ENCODE measurements around the gene SRSF7. TPM values are rescaled to one million over a fixed set of nuclear protein-coding genes. Genes with fewer than 3 reads are reported as not detected.
A peak's percentile ranks its signal among the peaks of the same experiment; 100 is the strongest.
"Not testable (repeated sequence)": the region's sequence is repeated elsewhere in the genome, so short reads cannot be mapped to it uniquely, and the experiment has no call there.

The SRSF7 gene
- total RNA-seq, 4 donors from 2014 or later: 80.8 to 121 (median 117) TPM

- WGBS, 2 donors: 59 to 61% methylated on average over 11 of the region's 11 CpGs
Measured at GRCh38 chr2:38740851-38741731, 10.1 kb downstream of the SRSF7 start.

GRCh38 chr2:38739524-38739923 lies 11.6 kb downstream of the SRSF7 start:
- TF ChIP-seq CTCF (IDR thresholded peaks at IDR 0.05): no peak
- no peak for TF ChIP-seq POLR2A (IDR thresholded peaks at IDR 0.05)
- Histone ChIP-seq H3K27ac (no peak overlapping the region), H3K27me3 (no peaks in the 10 kb centered on the region), H3K9me3 (no peaks in the 10 kb centered on the region), H3K36me3 (peaks cover 15 to 16% of the 10 kb centered on the region in 2 donors), H3K4me3 (replicated peaks in 1 of 3) (no peak overlapping the region), H3K4me1 (peaks cover 0 to 24% of the 10 kb centered on the region in 2 donors)
- no peak for DNase-seq
- intact Hi-C loops (cut with DNase I): loop anchor here (10.0 kb wide), 1 partner anchor 415 kb away; no protein-coding TSS in a partner anchor
- WGBS, 2 donors: 95 to 100% methylated on average over 2 of the region's 2 CpGs

More at GRCh38 chr2:38740851-38741731, 10.1 kb downstream of the SRSF7 start:
- intact Hi-C loops (cut with DNase I): loop anchor here (5.0 kb wide), 1 partner anchor 159 kb away; no protein-coding TSS in a partner anchor
- TF ChIP-seq POLR2A (IDR thresholded peaks at IDR 0.05) (no peak), CTCF (IDR thresholded peaks at IDR 0.05) (peak in 5 of 6 experiments; percentile 38 to 75 (median 65))
- Histone ChIP-seq H3K4me1 (peaks cover 0 to 10% of the 10 kb centered on the region in 2 donors), H3K27ac (no peak overlapping the region), H3K27me3 (no peaks in the 10 kb centered on the region), H3K4me3 (replicated peaks in 1 of 3) (no peak overlapping the region), H3K36me3 (peaks cover 31% of the 10 kb centered on the region in 2 donors), H3K9me3 (no peaks in the 10 kb centered on the region)
- DNase-seq: peak; percentile 21 to 47

GRCh38 chr2:38737925-38738324 lies 13.2 kb downstream of the SRSF7 start:
- 84 to 93% methylated on average over 3 of the region's 3 CpGs for WGBS, 2 donors
- DNase-seq: no peak
- H3K27ac ChIP-seq: peak overlapping the region; percentile 11 to 54 (median 34)
- H3K4me1 ChIP-seq: peaks cover 0 to 20% of the 10 kb centered on the region in 2 donors
- H3K36me3 ChIP-seq: peaks cover 0 to 7% of the 10 kb centered on the region in 2 donors
- TF ChIP-seq CTCF (IDR thresholded peaks at IDR 0.05): no peak
- no peak for TF ChIP-seq POLR2A (IDR thresholded peaks at IDR 0.05)
- intact Hi-C loops (cut with DNase I): loop anchor here (10.0 kb wide), 1 partner anchor 413 kb away; no protein-coding TSS in a partner anchor
- H3K27me3 ChIP-seq: no peaks in the 10 kb centered on the region
- no peaks in the 10 kb centered on the region for H3K9me3 ChIP-seq
- no peak overlapping the region for H3K4me3 ChIP-seq (replicated peaks in 1 of 3)

GRCh38 chr2:38737000-38737698 lies 14.0 kb downstream of the SRSF7 start:
- Histone ChIP-seq H3K27ac (peak overlapping the region in 2 of 3 donors; percentile 11 to 54), H3K4me1 (peaks cover 0 to 20% of the 10 kb centered on the region in 2 donors)
- not testable (repeated sequence) for H3K9me3 ChIP-seq; H3K36me3 ChIP-seq; H3K27me3 ChIP-seq; H3K4me3 ChIP-seq (replicated peaks in 1 of 3)
- DNase-seq: peak; percentile 55 to 80
- intact Hi-C loops (cut with DNase I): loop anchor here (10.0 kb wide), 1 partner anchor 412 kb away; no protein-coding TSS in a partner anchor
- 68 to 72% methylated on average over 11 of the region's 11 CpGs for WGBS, 2 donors

- no peak overlapping the region for H3K4me3 ChIP-seq (replicated peaks in 1 of 3)
- no peak for TF ChIP-seq POLR2A (IDR thresholded peaks at IDR 0.05)
- TF ChIP-seq CTCF (IDR thresholded peaks at IDR 0.05): no peak
- DNase-seq: no peak
- WGBS, 2 donors: 68 to 80% methylated on average over 4 of the region's 4 CpGs
- H3K27ac ChIP-seq: peak overlapping the region in 1 of 3 donors; percentile 30
- peaks cover 0 to 20% of the 10 kb centered on the region in 2 donors for H3K4me1 ChIP-seq
- H3K9me3 ChIP-seq: no peaks in the 10 kb centered on the region
- intact Hi-C loops (cut with DNase I): loop anchor here (10.0 kb wide), 1 partner anchor 411 kb away; no protein-coding TSS in a partner anchor
- peaks cover 0 to 9% of the 10 kb centered on the region in 2 donors for H3K36me3 ChIP-seq
- no peaks in the 10 kb centered on the region for H3K27me3 ChIP-seq
Measured at GRCh38 chr2:38735999-38736320, 15.2 kb downstream of the SRSF7 start.
